A549 (cell line): Measurements from ENCODE around the gene DSCAML1. TPM values are rescaled to one million over a fixed set of nuclear protein-coding genes. Genes with fewer than 3 reads are reported as not detected.

Experiments
- ATAC-seq, 2 experiments: fragments of 200-7000 bp in 1 of 2; fragments of >200 bp in 1 of 2; cut with Nextera tagmentation in 1 of 2; cut with Tn5 transposase in 1 of 2; 3 replicates each; pipeline versions ENCODE4 v1.8.0 to v1.9.1; 2018 to 2020; ENCODE audit warnings: mild to moderate bottlenecking in 1 of 2, moderate library complexity in 1 of 2
- CTCF ChIA-PET: fragments of 300-600 bp; sonication (Branson Sonifier 250); formaldehyde crosslinking; extraction: SDS; loops from one replicate; lab custom pipeline; 2021; ENCODE audit warnings: antibody characterized with exemption, inconsistent platforms; lab: Yijun Ruan, JAX
- POLR2A ChIA-PET: fragments of 350-600 bp; formaldehyde crosslinking; extraction: SDS; loops from one replicate; lab custom pipeline; 2021; ENCODE audit warnings: antibody characterized with exemption, inconsistent platforms; lab: Yijun Ruan, JAX
- DNase-seq, 2 experiments: peaks; one replicate each; pipeline versions ENCODE4 v3.0.0 to v3.0.0-alpha.2; 2011 to 2016; ENCODE audit warnings: low read depth in 1 of 2, low spot score in 1 of 2
- FAIRE-seq: peaks from 2 replicates; lab custom pipeline; 2011; peaks lifted over from hg19 to GRCh38; lab: Jason Lieb, UNC
- H3K27ac ChIP-seq, 2 experiments: fragments of >200 bp; sonication (Bioruptor Twin); formaldehyde crosslinking; 3 replicates each; pipeline ENCODE4 v1.5.1; 2016 to 2017
- H3K4me1 ChIP-seq: fragments of >200 bp; sonication (Bioruptor Twin); formaldehyde crosslinking; 3 replicates; pipeline ENCODE4 v1.6.1; 2016
- H3K4me2 ChIP-seq: fragments of >200 bp; sonication (Bioruptor Twin); formaldehyde crosslinking; 3 replicates; pipeline ENCODE4 v1.6.1; 2016
- H3K4me3 ChIP-seq: fragments of >200 bp; sonication (Bioruptor Twin); formaldehyde crosslinking; 3 replicates; pipeline ENCODE4 v1.5.1; 2016
- H3K9me3 ChIP-seq: fragments of >200 bp; sonication (Bioruptor Twin); formaldehyde crosslinking; 3 replicates; pipeline ENCODE4 v1.6.1; 2016
- BHLHE40 ChIP-seq: IDR thresholded peaks from 2 replicates; pipeline ENCODE4 v1.6.1; 2012; ENCODE audit warnings: low read depth, low read length, inconsistent platforms
- CEBPB ChIP-seq, 2 experiments: fragments of >200 bp in 1 of 2; sonication (Bioruptor Twin) in 1 of 2; formaldehyde crosslinking in 1 of 2; IDR thresholded peaks; 2 replicates each; pipeline ENCODE4 v1.6.1; 2012 to 2016
- CHD4 ChIP-seq: fragments of 200-600 bp; sonication (generic); IDR thresholded peaks from 2 replicates; pipeline ENCODE4 v1.6.1; 2016; ENCODE audit warnings: antibody characterized with exemption, mild to moderate bottlenecking, borderline replicate concordance
- EP300 ChIP-seq, 2 experiments: fragments of >200 bp; sonication (Bioruptor Twin); formaldehyde crosslinking; IDR thresholded peaks; 2 replicates in 1 of 2; 3 replicates in 1 of 2; pipeline ENCODE4 v1.6.1; 2016 to 2017
- FOSB ChIP-seq: fragments of 250-450 bp; sonication (Bioruptor Pico); IDR thresholded peaks from 2 replicates; pipeline ENCODE4 v1.5.0; 2020; ENCODE audit warnings: mild to moderate bottlenecking, moderate library complexity
- FOSL2 ChIP-seq, 2 experiments: fragments of 450-650 bp in 1 of 2; fragments of >200 bp in 1 of 2; sonication (Bioruptor Twin) in 1 of 2; formaldehyde crosslinking; IDR thresholded peaks; 2 replicates each; pipeline versions ENCODE4 v1.5.0 to v1.6.1; 2016 to 2020; ENCODE audit warnings: mild to moderate bottlenecking in 1 of 2, moderate library complexity in 1 of 2
- HOXB5 ChIP-seq: fragments of 250-450 bp; sonication (Bioruptor Pico); IDR thresholded peaks from 2 replicates; pipeline ENCODE4 v1.5.0; 2020; ENCODE audit warnings: mild to moderate bottlenecking, moderate library complexity
- JUNB ChIP-seq: fragments of >200 bp; sonication (Bioruptor Twin); formaldehyde crosslinking; IDR thresholded peaks from 2 replicates; pipeline ENCODE4 v1.6.1; 2016
- KDM5A ChIP-seq: fragments of 200-600 bp; sonication (generic); IDR thresholded peaks from 2 replicates; pipeline ENCODE4 v1.6.1; 2016; ENCODE audit warnings: antibody characterized with exemption, mild to moderate bottlenecking
- PHF8 ChIP-seq: fragments of 200-600 bp; sonication (generic); IDR thresholded peaks from 2 replicates; pipeline ENCODE4 v1.6.1; 2016; ENCODE audit warnings: low read depth, mild to moderate bottlenecking, antibody characterized with exemption, moderate library complexity, borderline replicate concordance
- RARB ChIP-seq: fragments of 250-450 bp; sonication (Bioruptor Pico); IDR thresholded peaks from 2 replicates; pipeline ENCODE4 v1.8.0; 2021; ENCODE audit warnings: mild to moderate bottlenecking, moderate library complexity
- RFX5 ChIP-seq: fragments of 450-650 bp; IDR thresholded peaks from 2 replicates; pipeline ENCODE4 v1.7.1; 2014; ENCODE audit warnings: antibody characterized with exemption, mild to moderate bottlenecking, moderate library complexity
- SMC3 ChIP-seq: fragments of >200 bp; sonication (Bioruptor Twin); formaldehyde crosslinking; IDR thresholded peaks from 3 replicates; pipeline ENCODE4 v1.6.1; 2018; ENCODE audit warnings: inconsistent platforms
- TFCP2L1 ChIP-seq: fragments of 250-450 bp; sonication (Bioruptor Pico); IDR thresholded peaks from 2 replicates; pipeline ENCODE4 v1.5.0; 2021; ENCODE audit warnings: mild to moderate bottlenecking
- TP53 ChIP-seq: fragments of 250-450 bp; sonication (Bioruptor Pico); IDR thresholded peaks from 2 replicates; pipeline ENCODE4 v1.5.0; 2021; ENCODE audit warnings: mild to moderate bottlenecking, moderate library complexity
- WGBS: methylation state at CpG from one replicate; pipeline ENCODE4 v1.1.6; 2017; ENCODE audit errors: missing lambda C conversion rate; 5-methylcytosine and 5-hydroxymethylcytosine counted together
- polyA plus RNA-seq, 4 experiments: library from polyadenylated mRNA; depleted of rRNA in 3 of 4; stranded (reverse); fragments of >200 nt; fragmentation: RNase III in 1 of 4; extraction: RNeasy Plus Mini Kit Qiagen cat#74134 plus additional on column Dnase treatment in 1 of 4; gene quantifications; 2 replicates in 3 of 4; 3 replicates in 1 of 4; pipeline ENCODE4 v1.2.3, GENCODE V29; 2011 to 2017
- TF ChIP-seq, protein P1 (sequence below): fragments of >200 bp; sonication (Bioruptor Twin); formaldehyde crosslinking; IDR thresholded peaks from 3 replicates; pipeline ENCODE4 v1.5.1; 2016
- TF ChIP-seq, protein P2 (sequence below): fragments of >200 bp; sonication (Bioruptor Twin); formaldehyde crosslinking; IDR thresholded peaks from 2 replicates; pipeline ENCODE4 v1.6.1; 2016
- TF ChIP-seq, protein P3 (sequence below): fragments of 200-600 bp; sonication (generic); IDR thresholded peaks from 2 replicates; pipeline ENCODE4 v1.6.1; 2016; ENCODE audit warnings: antibody characterized with exemption, mild to moderate bottlenecking, moderate library complexity
- TF ChIP-seq, protein P4 (sequence below): fragments of 250-450 bp; sonication (Bioruptor Pico); IDR thresholded peaks from 2 replicates; pipeline ENCODE4 v1.5.0; 2021; ENCODE audit warnings: mild to moderate bottlenecking, moderate library complexity, borderline replicate concordance

Gene DSCAML1
- polyA plus RNA-seq, 2 of the 4 experiments (the other 2 are of a cell fraction): 0.12 to 0.31 TPM

DNA sequence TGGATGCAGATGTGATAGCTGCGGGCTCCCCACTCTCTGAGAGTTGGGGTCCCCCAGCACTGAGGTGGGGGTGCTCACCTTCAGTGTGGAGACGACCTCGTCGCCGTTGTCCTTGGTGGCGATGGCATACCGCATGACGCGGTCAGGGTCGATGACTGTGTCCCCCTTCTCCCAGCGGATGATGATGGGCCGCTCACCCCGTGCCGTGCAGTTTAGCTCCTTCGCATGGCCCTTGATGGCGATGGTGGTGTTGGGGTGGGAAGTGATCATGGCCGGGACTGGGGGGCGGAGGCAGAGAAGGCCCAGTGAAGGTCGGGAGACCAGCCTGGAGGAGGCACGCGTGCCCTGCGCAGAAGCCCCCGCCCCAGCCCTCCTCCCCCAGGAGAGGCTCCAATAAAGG, 315.1 kb downstream of the DSCAML1 start:
- POLR2A ChIA-PET: no interaction called here
- no peak for TF ChIP-seq RARB (CRISPR knock-in tag)
- TF ChIP-seq, protein P1, sequence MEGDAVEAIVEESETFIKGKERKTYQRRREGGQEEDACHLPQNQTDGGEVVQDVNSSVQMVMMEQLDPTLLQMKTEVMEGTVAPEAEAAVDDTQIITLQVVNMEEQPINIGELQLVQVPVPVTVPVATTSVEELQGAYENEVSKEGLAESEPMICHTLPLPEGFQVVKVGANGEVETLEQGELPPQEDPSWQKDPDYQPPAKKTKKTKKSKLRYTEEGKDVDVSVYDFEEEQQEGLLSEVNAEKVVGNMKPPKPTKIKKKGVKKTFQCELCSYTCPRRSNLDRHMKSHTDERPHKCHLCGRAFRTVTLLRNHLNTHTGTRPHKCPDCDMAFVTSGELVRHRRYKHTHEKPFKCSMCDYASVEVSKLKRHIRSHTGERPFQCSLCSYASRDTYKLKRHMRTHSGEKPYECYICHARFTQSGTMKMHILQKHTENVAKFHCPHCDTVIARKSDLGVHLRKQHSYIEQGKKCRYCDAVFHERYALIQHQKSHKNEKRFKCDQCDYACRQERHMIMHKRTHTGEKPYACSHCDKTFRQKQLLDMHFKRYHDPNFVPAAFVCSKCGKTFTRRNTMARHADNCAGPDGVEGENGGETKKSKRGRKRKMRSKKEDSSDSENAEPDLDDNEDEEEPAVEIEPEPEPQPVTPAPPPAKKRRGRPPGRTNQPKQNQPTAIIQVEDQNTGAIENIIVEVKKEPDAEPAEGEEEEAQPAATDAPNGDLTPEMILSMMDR: no peak
- no peak for TF ChIP-seq JUNB
- Histone ChIP-seq H3K4me1 (no peaks in the 10 kb centered on the region), H3K4me2 (no peak overlapping the region), H3K9me3 (no peaks in the 10 kb centered on the region), H3K27ac (no peak overlapping the region), H3K4me3 (no peak overlapping the region)
- no peak for DNase-seq
- WGBS: 88% methylated on average over 17 of the region's 23 CpGs
- CTCF ChIA-PET: no interaction called here
- no peak for ATAC-seq
- no peak for FAIRE-seq

GRCh38 chr11:117481036-117481435, 316.0 kb downstream of the DSCAML1 start:
- ATAC-seq (no peak), DNase-seq (no peak), FAIRE-seq (no peak)
- 93% methylated on average over 6 of the region's 6 CpGs for WGBS
- H3K27ac ChIP-seq: no peak overlapping the region
- no peak overlapping the region for H3K4me2 ChIP-seq
- no peaks in the 10 kb centered on the region for H3K4me1 ChIP-seq
- CTCF ChIA-PET: interaction anchor here (0.5 to 1.5 kb wide), 2 partner anchors 9 to 656 kb away, joined by 3 read pairs; no protein-coding TSS in a partner anchor
- H3K4me3 ChIP-seq: no peak overlapping the region
- POLR2A ChIA-PET: no interaction called here
- no peak for TF ChIP-seq HOXB5 (CRISPR knock-in tag)
- no peak for TF ChIP-seq RFX5
- TF ChIP-seq PHF8: no peak
- TF ChIP-seq SMC3: no peak
- TF ChIP-seq EP300 (IDR thresholded peaks at IDR 0.05): no peak
- no peak for TF ChIP-seq FOSL2 (IDR thresholded peaks at IDR 0.05)
- no peak for TF ChIP-seq FOSL2 (CRISPR knock-in tag; IDR thresholded peaks at IDR 0.05)
- TF ChIP-seq CHD4: no peak
- TF ChIP-seq, protein P2, sequence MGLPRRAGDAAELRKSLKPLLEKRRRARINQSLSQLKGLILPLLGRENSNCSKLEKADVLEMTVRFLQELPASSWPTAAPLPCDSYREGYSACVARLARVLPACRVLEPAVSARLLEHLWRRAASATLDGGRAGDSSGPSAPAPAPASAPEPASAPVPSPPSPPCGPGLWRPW: no peak
- TF ChIP-seq FOSB (CRISPR knock-in tag): no peak
- TF ChIP-seq TP53 (CRISPR knock-in tag): no peak
- no peak for TF ChIP-seq BHLHE40
- TF ChIP-seq CEBPB (IDR thresholded peaks at IDR 0.05): no peak
- TF ChIP-seq TFCP2L1 (CRISPR knock-in tag): no peak
- TF ChIP-seq, protein P3, sequence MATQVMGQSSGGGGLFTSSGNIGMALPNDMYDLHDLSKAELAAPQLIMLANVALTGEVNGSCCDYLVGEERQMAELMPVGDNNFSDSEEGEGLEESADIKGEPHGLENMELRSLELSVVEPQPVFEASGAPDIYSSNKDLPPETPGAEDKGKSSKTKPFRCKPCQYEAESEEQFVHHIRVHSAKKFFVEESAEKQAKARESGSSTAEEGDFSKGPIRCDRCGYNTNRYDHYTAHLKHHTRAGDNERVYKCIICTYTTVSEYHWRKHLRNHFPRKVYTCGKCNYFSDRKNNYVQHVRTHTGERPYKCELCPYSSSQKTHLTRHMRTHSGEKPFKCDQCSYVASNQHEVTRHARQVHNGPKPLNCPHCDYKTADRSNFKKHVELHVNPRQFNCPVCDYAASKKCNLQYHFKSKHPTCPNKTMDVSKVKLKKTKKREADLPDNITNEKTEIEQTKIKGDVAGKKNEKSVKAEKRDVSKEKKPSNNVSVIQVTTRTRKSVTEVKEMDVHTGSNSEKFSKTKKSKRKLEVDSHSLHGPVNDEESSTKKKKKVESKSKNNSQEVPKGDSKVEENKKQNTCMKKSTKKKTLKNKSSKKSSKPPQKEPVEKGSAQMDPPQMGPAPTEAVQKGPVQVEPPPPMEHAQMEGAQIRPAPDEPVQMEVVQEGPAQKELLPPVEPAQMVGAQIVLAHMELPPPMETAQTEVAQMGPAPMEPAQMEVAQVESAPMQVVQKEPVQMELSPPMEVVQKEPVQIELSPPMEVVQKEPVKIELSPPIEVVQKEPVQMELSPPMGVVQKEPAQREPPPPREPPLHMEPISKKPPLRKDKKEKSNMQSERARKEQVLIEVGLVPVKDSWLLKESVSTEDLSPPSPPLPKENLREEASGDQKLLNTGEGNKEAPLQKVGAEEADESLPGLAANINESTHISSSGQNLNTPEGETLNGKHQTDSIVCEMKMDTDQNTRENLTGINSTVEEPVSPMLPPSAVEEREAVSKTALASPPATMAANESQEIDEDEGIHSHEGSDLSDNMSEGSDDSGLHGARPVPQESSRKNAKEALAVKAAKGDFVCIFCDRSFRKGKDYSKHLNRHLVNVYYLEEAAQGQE: no peak
- no peak for TF ChIP-seq JUNB
- TF ChIP-seq, protein P4, sequence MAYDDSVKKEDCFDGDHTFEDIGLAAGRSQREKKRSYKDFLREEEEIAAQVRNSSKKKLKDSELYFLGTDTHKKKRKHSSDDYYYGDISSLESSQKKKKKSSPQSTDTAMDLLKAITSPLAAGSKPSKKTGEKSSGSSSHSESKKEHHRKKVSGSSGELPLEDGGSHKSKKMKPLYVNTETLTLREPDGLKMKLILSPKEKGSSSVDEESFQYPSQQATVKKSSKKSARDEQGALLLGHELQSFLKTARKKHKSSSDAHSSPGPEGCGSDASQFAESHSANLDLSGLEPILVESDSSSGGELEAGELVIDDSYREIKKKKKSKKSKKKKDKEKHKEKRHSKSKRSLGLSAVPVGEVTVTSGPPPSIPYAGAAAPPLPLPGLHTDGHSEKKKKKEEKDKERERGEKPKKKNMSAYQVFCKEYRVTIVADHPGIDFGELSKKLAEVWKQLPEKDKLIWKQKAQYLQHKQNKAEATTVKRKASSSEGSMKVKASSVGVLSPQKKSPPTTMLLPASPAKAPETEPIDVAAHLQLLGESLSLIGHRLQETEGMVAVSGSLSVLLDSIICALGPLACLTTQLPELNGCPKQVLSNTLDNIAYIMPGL (CRISPR knock-in tag): no peak
- TF ChIP-seq RARB (CRISPR knock-in tag): no peak
- no peak for TF ChIP-seq KDM5A
- TF ChIP-seq, all 56 proteins: peak for 0
- H3K9me3 ChIP-seq: no peaks in the 10 kb centered on the region
